Measurements from ENCODE around the gene PDE3A. TPM values are rescaled to one million over a fixed set of nuclear protein-coding genes. Genes with fewer than 3 reads are reported as not detected.

PDE3A gene
- total RNA-seq, 1 experiment from 2014 or later = 0.36 TPM

DNA sequence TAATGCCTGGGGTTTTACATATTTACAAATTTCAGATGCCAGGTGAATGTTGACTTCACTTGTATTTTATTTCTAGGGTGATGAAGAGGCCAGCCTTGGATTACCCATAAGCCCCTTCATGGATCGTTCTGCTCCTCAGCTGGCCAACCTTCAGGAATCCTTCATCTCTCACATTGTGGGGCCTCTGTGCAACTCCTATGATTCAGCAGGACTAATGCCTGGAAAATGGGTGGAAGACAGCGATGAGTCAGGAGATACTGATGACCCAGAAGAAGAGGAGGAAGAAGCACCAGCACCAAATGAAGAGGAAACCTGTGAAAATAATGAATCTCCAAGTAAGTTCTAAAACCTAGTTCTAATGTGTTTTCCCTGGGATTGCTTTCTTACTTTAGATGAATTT, 285.5 kb downstream of the PDE3A start:
- Mint-ChIP-seq H3K4me1 (ENCODE audit: low read depth, unreplicated experiment) (no peaks in the 10 kb centered on the region), H3K27me3 (ENCODE audit: insufficient read depth, unreplicated experiment) (no peaks in the 10 kb centered on the region), H3K27ac (ENCODE audit: unreplicated experiment) (no peak overlapping the region), H3K36me3 (ENCODE audit: insufficient read depth, unreplicated experiment) (no peaks in the 10 kb centered on the region), H3K4me3 (ENCODE audit: unreplicated experiment) (no peak overlapping the region), H3K9me3 (ENCODE audit: unreplicated experiment) (no peaks in the 10 kb centered on the region)
- no TSS peak for BruUV-seq (replicated peaks)
- no peaks in the 10 kb centered on the region for H3K36me3 ChIP-seq (ENCODE audit: control insufficient read depth, insufficient read depth, low read length)
- ChIA-PET CTCF (no interaction called here), POLR2A (no interaction called here)
- intact Hi-C loops (cut with micrococcal nuclease; ENCODE audit: unreplicated experiment) = no loop called here
- no peaks in the 10 kb centered on the region for H3K9me3 ChIP-seq
- TF ChIP-seq, protein P1, sequence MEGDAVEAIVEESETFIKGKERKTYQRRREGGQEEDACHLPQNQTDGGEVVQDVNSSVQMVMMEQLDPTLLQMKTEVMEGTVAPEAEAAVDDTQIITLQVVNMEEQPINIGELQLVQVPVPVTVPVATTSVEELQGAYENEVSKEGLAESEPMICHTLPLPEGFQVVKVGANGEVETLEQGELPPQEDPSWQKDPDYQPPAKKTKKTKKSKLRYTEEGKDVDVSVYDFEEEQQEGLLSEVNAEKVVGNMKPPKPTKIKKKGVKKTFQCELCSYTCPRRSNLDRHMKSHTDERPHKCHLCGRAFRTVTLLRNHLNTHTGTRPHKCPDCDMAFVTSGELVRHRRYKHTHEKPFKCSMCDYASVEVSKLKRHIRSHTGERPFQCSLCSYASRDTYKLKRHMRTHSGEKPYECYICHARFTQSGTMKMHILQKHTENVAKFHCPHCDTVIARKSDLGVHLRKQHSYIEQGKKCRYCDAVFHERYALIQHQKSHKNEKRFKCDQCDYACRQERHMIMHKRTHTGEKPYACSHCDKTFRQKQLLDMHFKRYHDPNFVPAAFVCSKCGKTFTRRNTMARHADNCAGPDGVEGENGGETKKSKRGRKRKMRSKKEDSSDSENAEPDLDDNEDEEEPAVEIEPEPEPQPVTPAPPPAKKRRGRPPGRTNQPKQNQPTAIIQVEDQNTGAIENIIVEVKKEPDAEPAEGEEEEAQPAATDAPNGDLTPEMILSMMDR (IDR thresholded peaks at IDR 0.05; ENCODE audit: insufficient read depth in 1 of 2, low read depth in 1 of 2, low read length in 1 of 2, severe bottlenecking in 1 of 2, unreplicated experiment in 1 of 2) = no peak
- H3K4me3 ChIP-seq (ENCODE audit: low read depth, low read length) = no peak overlapping the region
- no peak for DNase-seq
- H3K27me3 ChIP-seq (replicated peaks; ENCODE audit: control insufficient read depth, insufficient read depth, low read length) = no peaks in the 10 kb centered on the region
- H3K4me1 ChIP-seq = no peaks in the 10 kb centered on the region

DNA sequence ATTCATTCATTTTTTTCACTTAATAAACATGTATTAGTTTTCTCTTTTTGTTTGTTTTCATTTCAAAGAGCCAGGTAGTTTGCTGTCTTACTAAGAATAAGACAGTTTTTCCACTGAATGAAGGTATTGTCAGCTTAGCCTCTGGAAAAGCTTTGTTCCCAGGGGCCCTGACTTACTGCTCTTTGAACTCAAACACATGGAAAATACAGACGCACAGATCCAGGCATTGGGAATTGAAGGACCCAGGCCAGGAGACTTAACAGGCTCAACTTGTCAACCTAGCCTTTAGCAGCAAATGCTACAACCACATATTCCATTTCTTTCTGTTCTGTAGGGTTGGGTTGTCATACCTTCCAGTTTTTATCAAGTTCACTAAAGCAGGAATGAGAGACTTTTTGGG, 288.3 kb downstream of the PDE3A start:
- BruUV-seq (replicated peaks) = no TSS peak
- H3K4me1 Mint-ChIP-seq (ENCODE audit: low read depth, unreplicated experiment) = no peaks in the 10 kb centered on the region
- H3K27ac Mint-ChIP-seq (ENCODE audit: unreplicated experiment) = no peak overlapping the region
- H3K27me3 Mint-ChIP-seq (ENCODE audit: insufficient read depth, unreplicated experiment) = no peaks in the 10 kb centered on the region
- Histone ChIP-seq H3K4me3 (ENCODE audit: low read depth, low read length) (no peak overlapping the region), H3K9me3 (no peaks in the 10 kb centered on the region; the same call in 1 of the 2 replicates), H3K36me3 (ENCODE audit: control insufficient read depth, insufficient read depth, low read length) (no peaks in the 10 kb centered on the region), H3K27me3 (replicated peaks; ENCODE audit: control insufficient read depth, insufficient read depth, low read length) (no peaks in the 10 kb centered on the region), H3K4me1 (no peaks in the 10 kb centered on the region)
- H3K36me3 Mint-ChIP-seq (ENCODE audit: insufficient read depth, unreplicated experiment) = no peaks in the 10 kb centered on the region
- H3K4me3 Mint-ChIP-seq (ENCODE audit: unreplicated experiment) = no peak overlapping the region
- TF ChIP-seq, protein P1 (IDR thresholded peaks at IDR 0.05; ENCODE audit: insufficient read depth in 1 of 2, low read depth in 1 of 2, low read length in 1 of 2, severe bottlenecking in 1 of 2, unreplicated experiment in 1 of 2) = no peak
- intact Hi-C loops (cut with micrococcal nuclease; ENCODE audit: unreplicated experiment) = no loop called here
- peaks cover 22% of the 10 kb centered on the region for H3K9me3 Mint-ChIP-seq (ENCODE audit: unreplicated experiment)
- DNase-seq = no peak
- ChIA-PET CTCF (no interaction called here), POLR2A (no interaction called here)

DNA sequence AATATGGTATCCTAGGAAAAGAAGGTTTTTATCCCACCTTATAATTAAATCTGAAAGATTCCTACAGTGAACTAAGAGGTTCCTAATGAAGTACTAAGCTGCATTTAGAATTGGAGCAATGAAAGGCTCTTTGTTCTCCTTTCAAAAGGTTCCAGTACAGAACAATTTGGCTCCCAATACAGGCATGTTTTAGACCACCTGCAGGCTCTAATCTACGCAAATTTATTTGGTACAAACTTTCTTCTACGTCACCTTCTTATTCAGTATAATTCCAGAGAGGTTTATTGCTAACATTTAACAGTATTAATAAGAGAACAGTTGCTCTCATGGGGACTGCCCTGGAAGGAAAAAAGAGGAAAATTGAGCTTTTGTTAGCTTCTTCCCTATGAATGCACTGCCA, 289.2 kb downstream of the PDE3A start:
- Mint-ChIP-seq H3K4me3 (ENCODE audit: unreplicated experiment) (no peak overlapping the region), H3K36me3 (ENCODE audit: insufficient read depth, unreplicated experiment) (no peaks in the 10 kb centered on the region), H3K27me3 (ENCODE audit: insufficient read depth, unreplicated experiment) (no peaks in the 10 kb centered on the region), H3K4me1 (ENCODE audit: low read depth, unreplicated experiment) (no peaks in the 10 kb centered on the region), H3K9me3 (ENCODE audit: unreplicated experiment) (peaks cover 22% of the 10 kb centered on the region), H3K27ac (ENCODE audit: unreplicated experiment) (no peak overlapping the region)
- DNase-seq = no peak
- CTCF ChIA-PET = no interaction called here
- H3K36me3 ChIP-seq (ENCODE audit: control insufficient read depth, insufficient read depth, low read length) = no peaks in the 10 kb centered on the region
- POLR2A ChIA-PET = no interaction called here
- H3K9me3 ChIP-seq = peaks cover under 1% of the 10 kb centered on the region
- no peaks in the 10 kb centered on the region for H3K4me1 ChIP-seq
- BruUV-seq (replicated peaks) = no TSS peak
- intact Hi-C loops (cut with micrococcal nuclease; ENCODE audit: unreplicated experiment) = no loop called here
- H3K27me3 ChIP-seq (replicated peaks; ENCODE audit: control insufficient read depth, insufficient read depth, low read length) = no peaks in the 10 kb centered on the region
- H3K4me3 ChIP-seq (ENCODE audit: low read depth, low read length) = no peak overlapping the region
- TF ChIP-seq, protein P1 (IDR thresholded peaks at IDR 0.05; ENCODE audit: insufficient read depth in 1 of 2, low read depth in 1 of 2, low read length in 1 of 2, severe bottlenecking in 1 of 2, unreplicated experiment in 1 of 2) = no peak
